HEK293T (cell line): Measurements from ENCODE around the gene GRM3.

Experiments
- TARDBP ChIP-seq: fragments of 450-650 bp; IDR thresholded peaks from 2 replicates; pipeline ENCODE4 v1.6.1; 2016
- ZNF384 ChIP-seq: fragments of 450-650 bp; IDR thresholded peaks from 2 replicates; pipeline ENCODE4 v1.6.1; 2016

DNA sequence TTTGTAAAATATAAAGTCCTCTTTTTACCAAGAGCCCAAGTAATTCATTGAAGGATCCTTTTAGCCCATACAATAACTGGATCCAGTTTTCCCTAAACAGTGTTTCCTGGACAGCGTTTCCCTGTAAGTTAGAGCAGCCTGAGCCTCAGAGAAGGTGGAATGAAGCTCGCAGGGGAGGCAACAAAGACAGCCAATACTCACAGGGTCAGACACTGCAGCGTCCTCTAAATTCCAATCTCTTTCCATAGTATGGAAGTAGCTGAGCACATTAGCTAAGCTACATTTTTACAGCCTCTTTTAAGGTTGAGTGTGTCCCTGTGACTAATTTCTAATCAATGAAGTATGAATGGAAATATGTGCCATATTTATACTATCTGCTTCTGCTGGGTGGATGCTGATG, 193.5 kb downstream of the GRM3 start:
- TF ChIP-seq ZNF384: no peak
- no peak for TF ChIP-seq TARDBP
